Metanephros (tissue), 1 donor: Measurements from ENCODE around the gene YRDC. TPM values are rescaled to one million over a fixed set of nuclear protein-coding genes. Genes with fewer than 3 reads are reported as not detected.

Source experiments
- total RNA-seq: library from RNA; depleted of rRNA; stranded (reverse); fragments of >200 nt; gene quantifications from one replicate; pipeline ENCODE4 v1.2.3, GENCODE V29; 2014

The YRDC gene, protein sequence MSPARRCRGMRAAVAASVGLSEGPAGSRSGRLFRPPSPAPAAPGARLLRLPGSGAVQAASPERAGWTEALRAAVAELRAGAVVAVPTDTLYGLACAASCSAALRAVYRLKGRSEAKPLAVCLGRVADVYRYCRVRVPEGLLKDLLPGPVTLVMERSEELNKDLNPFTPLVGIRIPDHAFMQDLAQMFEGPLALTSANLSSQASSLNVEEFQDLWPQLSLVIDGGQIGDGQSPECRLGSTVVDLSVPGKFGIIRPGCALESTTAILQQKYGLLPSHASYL
- 10.0 TPM for total RNA-seq

DNA sequence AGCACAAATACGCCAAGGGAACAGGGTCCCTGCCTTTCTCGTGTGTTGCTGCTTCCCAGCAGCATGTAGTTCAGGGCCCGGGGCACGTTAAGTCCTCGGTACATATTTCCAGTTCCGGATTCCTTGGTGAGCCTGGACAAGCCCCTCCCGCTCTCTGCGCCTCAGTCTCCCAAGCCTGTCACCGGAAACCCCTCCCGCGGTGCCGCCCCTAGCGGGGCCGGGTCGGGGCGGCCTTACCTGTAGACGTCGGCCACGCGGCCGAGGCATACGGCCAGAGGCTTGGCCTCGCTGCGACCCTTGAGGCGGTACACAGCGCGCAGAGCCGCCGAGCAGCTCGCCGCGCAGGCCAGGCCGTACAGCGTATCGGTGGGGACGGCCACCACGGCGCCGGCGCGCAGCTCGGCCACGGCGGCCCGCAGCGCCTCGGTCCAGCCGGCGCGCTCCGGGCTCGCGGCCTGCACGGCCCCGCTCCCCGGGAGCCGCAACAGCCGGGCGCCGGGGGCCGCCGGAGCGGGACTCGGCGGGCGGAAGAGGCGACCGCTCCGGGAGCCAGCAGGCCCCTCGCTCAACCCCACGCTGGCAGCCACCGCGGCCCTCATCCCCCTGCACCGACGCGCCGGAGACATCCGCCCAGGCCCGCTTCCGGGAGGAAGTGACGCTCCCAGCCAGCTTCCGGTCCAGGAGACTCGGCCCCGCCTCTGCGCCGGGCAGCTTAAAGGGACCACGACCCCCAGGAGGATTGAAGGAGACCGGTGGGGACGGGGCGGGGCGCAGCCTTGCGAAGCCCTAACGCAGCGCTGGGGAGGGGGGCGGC, at the start of gene YRDC, which contains the start of gene C1orf122:
Gene YRDC (minus strand): TSS at position 654 of the 814 bp plus-strand sequence. CDS start 28 bp downstream, at position 626.
Gene C1orf122 (plus strand): TSS at position 236 of the 814 bp plus-strand sequence. CDS start 615 bp downstream, outside the sequence.

DNA sequence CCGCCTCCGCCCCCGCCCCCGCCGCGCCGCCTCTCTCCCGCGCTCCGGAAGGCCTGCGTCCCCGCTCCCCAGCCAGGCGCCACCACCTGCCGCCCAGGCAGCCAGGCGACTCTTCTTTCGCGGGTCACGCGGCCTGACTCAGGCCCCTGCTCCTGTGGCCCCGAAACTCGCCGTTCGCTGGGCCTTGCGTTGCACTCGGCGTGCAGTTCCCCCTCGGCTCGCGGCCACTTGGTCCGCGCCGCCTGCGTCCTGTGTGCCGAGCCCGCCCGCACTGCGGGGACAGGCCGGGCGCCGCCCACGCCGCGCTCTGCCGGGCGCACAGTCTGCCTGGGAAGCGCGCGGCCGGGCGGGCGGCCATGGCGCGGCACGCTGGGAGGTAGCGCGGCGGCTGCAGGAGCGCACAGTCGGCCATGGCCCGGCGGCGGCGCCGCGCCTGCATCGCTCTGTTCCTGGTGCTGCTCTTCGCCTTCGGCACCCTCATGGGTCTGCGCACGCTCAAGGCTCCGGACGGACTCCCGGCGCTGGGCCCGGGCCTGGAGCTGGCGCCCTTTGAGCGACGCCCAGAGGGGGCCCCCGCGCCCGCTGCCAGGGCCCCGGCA, 14.1 kb downstream of the YRDC start, which contains the start of gene MANEAL:
Gene MANEAL (plus strand): TSS at position 75 of the 599 bp plus-strand sequence. CDS start 336 bp downstream, at position 411.

DNA sequence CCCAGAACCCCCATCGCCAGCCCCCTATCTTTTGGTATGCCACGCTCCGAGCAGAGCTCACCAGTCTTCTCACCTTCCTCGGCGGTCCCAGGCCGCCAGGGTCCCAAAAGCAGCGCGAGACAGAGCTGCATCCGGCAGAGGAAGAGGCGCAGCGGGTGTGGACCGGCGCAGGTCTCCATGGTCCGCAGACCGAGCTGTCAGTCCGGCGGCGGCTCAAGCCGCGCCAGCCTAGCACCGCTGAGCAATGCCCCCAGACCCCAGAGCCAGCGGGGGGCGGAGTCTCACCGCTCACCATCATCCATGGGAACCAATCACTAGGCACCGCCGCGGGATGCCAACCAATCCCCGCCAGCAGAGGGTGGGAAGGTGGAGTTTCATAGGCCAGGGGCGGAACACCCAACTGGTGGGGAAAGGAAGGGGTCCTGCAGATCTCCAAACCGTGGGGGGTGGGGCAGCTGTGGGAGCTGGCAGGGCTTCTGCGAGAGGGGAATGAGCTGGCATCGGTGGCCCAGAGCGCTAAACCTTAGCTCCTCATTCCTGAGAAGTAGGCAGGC, 43.0 kb downstream of the YRDC start, which contains the start of gene EPHA10:
Gene EPHA10 (minus strand): TSS at position 233 of the 554 bp plus-strand sequence. CDS start 54 bp downstream, at position 179.

Other genes starting within 250 kb of the YRDC start
- gene GNL2, start 212.3 kb downstream of the YRDC start, total RNA-seq: 62.0 TPM
- gene RSPO1, start 173.3 kb downstream of the YRDC start, total RNA-seq: 2.2 TPM
- 5.4 TPM for gene CDCA8, start 115.7 kb downstream of the YRDC start, total RNA-seq
- gene EPHA10, start 43.1 kb downstream of the YRDC start, total RNA-seq: 0.12 TPM
- 5.8 TPM for gene MANEAL, start 14.4 kb downstream of the YRDC start, total RNA-seq
- gene C1orf122, start 418 bp downstream of the YRDC start, total RNA-seq: 17.0 TPM
- 5.7 TPM for gene MTF1, start 51.4 kb upstream of the YRDC start, total RNA-seq
- 36.3 TPM for gene INPP5B, start 138.8 kb upstream of the YRDC start, total RNA-seq
- gene SF3A3, start 181.8 kb upstream of the YRDC start, total RNA-seq: 54.2 TPM
- 54.2 TPM for gene FHL3, start 197.3 kb upstream of the YRDC start, total RNA-seq
- 24.2 TPM for gene UTP11, start 204.5 kb upstream of the YRDC start, total RNA-seq
- 0.88 TPM for gene POU3F1, start 238.6 kb upstream of the YRDC start, total RNA-seq